Fibroblast of pulmonary artery (primary cell): ENCODE measurements around the gene MYADM.

Experiments used
- DNase-seq: peaks from one replicate; pipeline ENCODE4 v3.0.0-alpha.2; 2010; ENCODE audit warnings: low read depth
- H3K4me3 ChIP-seq: replicated peaks from 2 replicates; pipeline ENCODE4 v1.5.1; 2011; ENCODE audit warnings: low read depth, mild to moderate bottlenecking, control low read depth, low read length, moderate library complexity
- TF ChIP-seq, protein P1 (sequence below): IDR thresholded peaks from 2 replicates; pipeline ENCODE4 v1.5.1; 2011; ENCODE audit warnings: mild to moderate bottlenecking, control low read depth, low read length, inconsistent platforms; ENCODE audit errors: missing control alignments

The MYADM gene

DNA sequence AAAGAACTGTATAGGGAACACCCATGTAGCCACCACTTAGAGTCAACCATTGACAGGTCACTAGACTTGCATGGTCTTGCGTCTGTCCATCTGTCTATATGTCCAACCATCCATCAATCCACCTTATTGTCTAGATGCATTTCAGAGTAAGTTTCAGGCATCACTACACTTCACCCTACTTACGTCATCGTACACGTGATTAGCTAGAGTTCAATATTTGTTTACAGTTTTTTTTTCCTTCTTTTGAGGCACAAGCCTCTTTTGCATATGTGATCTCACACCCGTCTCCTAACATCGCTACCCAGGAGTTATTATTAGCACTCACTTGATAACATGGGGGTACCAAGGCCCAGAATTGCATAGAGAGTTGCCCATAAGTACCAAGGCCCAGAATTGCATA lies 48.3 kb downstream of the MYADM start:
- no peak for DNase-seq
- no peak overlapping the region for H3K4me3 ChIP-seq
- TF ChIP-seq, protein P1, sequence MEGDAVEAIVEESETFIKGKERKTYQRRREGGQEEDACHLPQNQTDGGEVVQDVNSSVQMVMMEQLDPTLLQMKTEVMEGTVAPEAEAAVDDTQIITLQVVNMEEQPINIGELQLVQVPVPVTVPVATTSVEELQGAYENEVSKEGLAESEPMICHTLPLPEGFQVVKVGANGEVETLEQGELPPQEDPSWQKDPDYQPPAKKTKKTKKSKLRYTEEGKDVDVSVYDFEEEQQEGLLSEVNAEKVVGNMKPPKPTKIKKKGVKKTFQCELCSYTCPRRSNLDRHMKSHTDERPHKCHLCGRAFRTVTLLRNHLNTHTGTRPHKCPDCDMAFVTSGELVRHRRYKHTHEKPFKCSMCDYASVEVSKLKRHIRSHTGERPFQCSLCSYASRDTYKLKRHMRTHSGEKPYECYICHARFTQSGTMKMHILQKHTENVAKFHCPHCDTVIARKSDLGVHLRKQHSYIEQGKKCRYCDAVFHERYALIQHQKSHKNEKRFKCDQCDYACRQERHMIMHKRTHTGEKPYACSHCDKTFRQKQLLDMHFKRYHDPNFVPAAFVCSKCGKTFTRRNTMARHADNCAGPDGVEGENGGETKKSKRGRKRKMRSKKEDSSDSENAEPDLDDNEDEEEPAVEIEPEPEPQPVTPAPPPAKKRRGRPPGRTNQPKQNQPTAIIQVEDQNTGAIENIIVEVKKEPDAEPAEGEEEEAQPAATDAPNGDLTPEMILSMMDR: no peak

DNA sequence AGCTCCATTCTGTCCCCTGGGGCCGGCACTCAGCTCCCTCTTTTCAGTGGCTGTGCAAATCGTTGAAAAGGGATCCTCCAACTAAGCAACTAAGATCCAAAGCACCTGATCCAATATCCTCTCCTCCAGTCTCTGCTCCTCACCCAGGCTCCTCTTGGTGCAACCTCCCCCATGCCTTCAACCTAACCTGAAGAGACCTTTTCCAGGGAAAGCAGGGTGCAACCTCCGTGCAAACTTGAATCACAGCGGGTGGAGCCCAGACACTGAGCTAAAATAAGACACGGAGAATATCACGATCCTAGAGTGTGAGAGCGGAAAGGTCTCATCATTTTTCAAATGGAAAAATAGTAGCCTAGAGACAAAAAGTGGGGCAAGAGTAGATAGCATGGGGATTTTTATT lies 49.7 kb downstream of the MYADM start:
- TF ChIP-seq, protein P1: no peak
- no peak for DNase-seq

More for the DNA sequence above, 49.7 kb downstream of the MYADM start:
- H3K4me3 ChIP-seq: no peak overlapping the region
